Measurements from ENCODE around the gene CASTOR1.

DNA sequence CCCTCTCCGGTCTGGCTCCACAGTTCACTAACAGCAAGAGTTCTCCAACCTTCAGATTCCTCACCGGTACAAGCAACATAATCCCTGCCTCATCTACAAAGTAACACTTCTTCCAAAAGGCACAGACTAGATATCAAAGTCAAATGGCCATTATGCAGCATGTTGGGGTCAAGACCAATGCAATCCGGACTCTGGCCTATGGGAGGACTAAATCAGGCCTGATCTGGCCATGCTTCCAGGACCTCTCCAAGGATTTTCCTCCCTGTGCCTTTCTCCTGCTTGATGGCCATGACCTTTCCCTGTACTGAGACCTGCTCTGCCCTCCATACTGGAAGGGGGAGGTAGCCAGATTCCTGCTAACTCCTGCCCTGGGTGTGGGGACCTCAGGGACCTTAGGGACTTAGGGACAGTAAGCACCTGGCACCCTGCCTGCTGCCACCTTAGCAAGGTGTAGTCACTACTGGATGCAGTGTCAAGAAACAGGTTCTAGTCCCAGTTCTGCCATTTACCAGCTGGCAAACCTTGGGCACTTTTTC, 30.8 kb upstream of the CASTOR1 start:
- TF ChIP-seq GATA3 (IDR thresholded peaks at IDR 0.05; ENCODE audit: low read depth, low read length) (no peak), GATA2 (IDR thresholded peaks at IDR 0.05; ENCODE audit: low read depth, low read length) (no peak)
